T-helper 17 cell (primary cell): Measurements from ENCODE around the gene LRRC18. TPM values are rescaled to one million over a fixed set of nuclear protein-coding genes. Genes with fewer than 3 reads are reported as not detected.

Experiments
- ATAC-seq: fragments of 150-1000 bp; cut with Tn5 transposase; 2 replicates; pipeline ENCODE4 v1.10.0; 2021; ENCODE audit warnings: mild to moderate bottlenecking, moderate library complexity
- DNase-seq, 3 donors: peaks; one replicate each; pipeline versions ENCODE4 v3.0.0 to v3.0.0-alpha.2; 2020 to 2021
- H3K9me3 ChIP-seq: one replicate; pipeline ENCODE4 v1.7.0; 2013; ENCODE audit warnings: low read length, mild to moderate bottlenecking; ENCODE audit not compliant: control insufficient read depth, poor library complexity, severe bottlenecking
- H3K27ac Mint-ChIP-seq: one replicate; pipeline ENCODE4 v1.8.0; 2022; ENCODE audit warnings: mild to moderate bottlenecking, moderate library complexity, mixed read lengths
- H3K27me3 Mint-ChIP-seq: one replicate; pipeline ENCODE4 v1.8.0; 2022; ENCODE audit warnings: mixed read lengths
- H3K36me3 Mint-ChIP-seq: one replicate; pipeline ENCODE4 v1.8.0; 2022; ENCODE audit warnings: low read depth, mixed read lengths
- H3K4me1 Mint-ChIP-seq: one replicate; pipeline ENCODE4 v1.8.0; 2022; ENCODE audit warnings: mild to moderate bottlenecking, mixed read lengths
- H3K4me3 Mint-ChIP-seq: one replicate; pipeline ENCODE4 v1.8.0; 2022; ENCODE audit warnings: mild to moderate bottlenecking, moderate library complexity, mixed read lengths
- total RNA-seq, 4 donors: library from RNA in 2 of 4; stranded (reverse) in 2 of 4; gene quantifications; one replicate each; pipeline ENCODE4 v1.2.3 and lab custom pipeline; 2022 to 2026

LRRC18 gene
- not detected for total RNA-seq
- 0 reads per million in 2 donors for total RNA-seq (lab: John Stamatoyannopoulos, UW)

DNA sequence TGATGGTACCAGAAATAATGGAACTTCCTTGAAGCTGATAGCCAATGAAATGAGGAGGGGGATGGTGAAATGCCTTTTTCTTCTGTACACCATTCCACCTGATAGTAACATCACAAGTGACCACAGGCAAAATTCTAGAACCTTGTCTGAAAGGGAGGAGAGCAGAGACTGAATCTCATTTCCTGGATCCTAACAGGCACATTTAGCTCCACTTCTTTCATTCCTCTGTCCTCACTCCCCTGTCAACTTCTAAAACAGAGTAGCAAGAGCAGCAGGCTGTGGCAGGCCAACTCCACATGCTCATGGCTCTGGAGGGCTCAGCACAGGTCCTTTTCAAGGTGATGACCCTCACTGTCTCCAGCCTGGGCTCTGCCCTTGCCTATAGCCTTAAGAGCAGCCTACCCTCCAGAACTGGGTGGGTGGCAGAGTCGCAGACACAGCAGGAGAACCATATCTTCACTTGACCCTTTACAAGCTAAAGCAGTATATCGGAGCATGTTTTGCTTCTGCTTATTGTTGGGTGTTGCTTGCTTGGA, at the start of gene LRRC18:
Gene LRRC18, minus strand, starts transcription at position 51 of the 536 bp plus-strand sequence. CDS start 25,685 bp downstream, outside the sequence.
- Mint-ChIP-seq H3K36me3 (no peaks in the 10 kb centered on the region), H3K4me1 (peaks cover 3% of the 10 kb centered on the region), H3K27me3 (peaks cover 20% of the 10 kb centered on the region), H3K4me3 (no peak within 1 kb of the TSS), H3K27ac (no peak within 1 kb of the TSS)
- no peaks in the 10 kb centered on the region for H3K9me3 ChIP-seq
- ATAC-seq (no peak), DNase-seq (no peak)

- DNase-seq (no peak), ATAC-seq (no peak)
- peaks cover 2% of the 10 kb centered on the region for H3K36me3 Mint-ChIP-seq
- H3K27me3 Mint-ChIP-seq = peaks cover 11% of the 10 kb centered on the region
- H3K9me3 ChIP-seq = no peaks in the 10 kb centered on the region
- H3K4me3 Mint-ChIP-seq = no peak overlapping the region
- peaks cover 2% of the 10 kb centered on the region for H3K4me1 Mint-ChIP-seq
- no peak overlapping the region for H3K27ac Mint-ChIP-seq
Measured at GRCh38 chr10:48985621-48986158, 46.0 kb upstream of the LRRC18 start.

DNA sequence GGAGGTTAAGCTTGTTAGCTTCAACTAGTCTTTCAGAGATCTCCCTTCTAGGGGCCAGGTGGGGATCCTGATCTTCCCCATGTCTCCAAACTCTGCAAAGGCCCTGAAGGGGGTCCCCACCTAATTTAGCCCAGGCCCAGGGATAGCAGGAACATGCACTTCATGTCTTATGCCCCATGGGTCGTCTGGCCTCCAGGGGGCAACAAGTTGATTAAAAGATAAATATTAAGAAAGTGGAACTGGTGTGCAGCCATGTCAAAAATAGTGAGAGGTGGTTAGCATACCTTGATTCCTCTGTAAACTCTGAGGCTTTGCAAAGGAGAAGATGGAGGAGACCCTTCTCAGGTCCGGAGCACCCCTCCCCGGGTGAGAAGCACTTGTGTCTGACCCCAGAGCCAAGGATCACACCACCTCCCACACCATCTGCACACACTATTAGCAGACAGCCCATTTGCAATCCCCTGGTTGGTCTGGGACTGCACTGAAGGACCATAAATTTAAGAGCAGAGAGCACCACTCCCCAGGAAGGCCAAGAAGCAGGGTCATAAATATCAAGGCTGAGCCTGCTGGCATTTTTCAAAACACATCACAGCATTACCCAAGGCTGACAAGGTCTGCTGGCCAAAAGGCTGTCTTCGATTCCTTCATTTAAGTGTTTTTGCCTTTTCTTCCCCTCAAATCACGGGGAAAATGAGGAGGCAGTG, 44.2 kb upstream of the LRRC18 start:
- DNase-seq (no peak), ATAC-seq (no peak)
- Mint-ChIP-seq H3K27me3 (peaks cover 12% of the 10 kb centered on the region), H3K4me1 (peaks cover 2% of the 10 kb centered on the region), H3K27ac (no peak overlapping the region), H3K36me3 (peaks cover 2% of the 10 kb centered on the region), H3K4me3 (no peak overlapping the region)
- no peaks in the 10 kb centered on the region for H3K9me3 ChIP-seq

DNA sequence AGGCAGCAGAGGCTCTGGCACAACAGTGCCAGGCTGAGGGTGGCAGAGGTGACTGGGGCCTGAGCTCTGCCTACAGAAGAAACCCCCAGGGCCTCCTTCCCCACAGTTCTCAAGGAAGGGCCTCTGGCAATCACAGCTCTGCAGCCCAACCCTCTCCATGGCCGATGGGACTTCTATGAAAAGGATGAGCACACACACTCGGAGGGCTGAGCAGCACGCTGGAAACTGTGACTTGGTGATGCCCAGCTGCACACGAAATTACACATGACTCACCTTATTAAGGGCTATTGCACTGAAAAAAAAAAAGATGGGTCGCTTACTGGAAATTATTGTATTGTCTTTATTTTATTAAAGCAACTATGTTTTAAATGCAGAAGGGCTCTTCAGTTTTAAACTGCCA, 42.9 kb upstream of the LRRC18 start:
- peaks cover 4% of the 10 kb centered on the region for H3K4me1 Mint-ChIP-seq
- no peak overlapping the region for H3K4me3 Mint-ChIP-seq
- no peaks in the 10 kb centered on the region for H3K9me3 ChIP-seq
- no peak for DNase-seq
- peaks cover 2% of the 10 kb centered on the region for H3K36me3 Mint-ChIP-seq
- H3K27me3 Mint-ChIP-seq = peaks cover 16% of the 10 kb centered on the region
- no peak for ATAC-seq
- H3K27ac Mint-ChIP-seq = no peak overlapping the region

DNA sequence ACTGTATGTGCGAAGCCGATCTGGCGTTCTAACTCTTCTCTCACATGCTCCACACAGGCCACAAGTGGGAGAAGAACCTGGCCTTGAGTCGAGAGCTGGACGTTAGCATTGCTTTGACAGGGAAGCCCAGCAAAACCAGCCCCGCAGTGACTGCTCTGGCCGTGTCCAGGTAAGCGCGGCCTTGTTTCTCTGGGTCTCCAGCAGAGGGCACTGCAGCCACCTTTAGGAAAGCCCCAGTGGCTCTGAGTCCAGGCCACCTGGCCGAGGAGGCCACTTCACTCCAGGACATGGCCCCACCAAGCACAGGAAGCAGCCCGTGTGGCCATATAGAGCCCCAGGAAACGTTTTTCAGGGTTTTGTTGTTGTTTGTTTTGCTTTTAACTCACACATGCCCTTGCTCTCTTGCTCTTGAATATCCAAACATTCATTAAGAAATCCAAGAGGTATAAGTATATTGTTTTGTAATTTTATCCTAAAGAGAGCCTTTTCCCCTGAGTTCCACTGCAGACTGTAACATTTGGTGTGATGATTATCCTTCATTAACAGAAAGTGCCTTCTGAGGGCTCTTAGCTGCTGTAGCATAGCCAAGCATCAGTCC, 41.8 kb upstream of the LRRC18 start:
- no peak overlapping the region for H3K4me3 Mint-ChIP-seq
- peaks cover 16% of the 10 kb centered on the region for H3K27me3 Mint-ChIP-seq
- H3K27ac Mint-ChIP-seq = no peak overlapping the region
- ATAC-seq = peak; percentile 55
- peaks cover 4% of the 10 kb centered on the region for H3K4me1 Mint-ChIP-seq
- no peaks in the 10 kb centered on the region for H3K9me3 ChIP-seq
- DNase-seq = peak in 1 of 3 donors; percentile 25
- H3K36me3 Mint-ChIP-seq = peaks cover 2% of the 10 kb centered on the region

- H3K4me3 Mint-ChIP-seq = no peak overlapping the region
- no peaks in the 10 kb centered on the region for H3K9me3 ChIP-seq
Measured at GRCh38 chr10:48978318-48978717, 38.7 kb upstream of the LRRC18 start.

DNA sequence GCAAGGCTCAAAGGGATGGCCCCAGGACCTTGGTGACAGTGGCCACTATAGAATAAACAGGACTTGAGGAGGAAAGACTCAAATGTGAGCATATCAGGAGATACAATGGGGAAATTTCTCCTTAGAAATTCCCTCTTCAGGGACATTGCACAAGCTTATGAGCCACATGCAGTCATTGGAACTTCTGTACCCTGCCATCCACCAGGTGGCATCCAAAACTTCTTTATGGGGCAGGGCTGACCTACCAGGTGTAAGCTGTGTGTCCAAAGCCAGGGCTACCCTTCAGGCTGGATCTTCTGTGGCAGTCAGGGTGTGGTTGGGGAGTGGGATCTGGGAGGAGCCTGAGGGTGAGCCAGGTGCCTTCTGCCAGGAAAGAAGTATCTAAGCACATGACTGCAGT, 36.6 kb upstream of the LRRC18 start:
- no peaks in the 10 kb centered on the region for H3K9me3 ChIP-seq
- Mint-ChIP-seq H3K4me3 (no peak overlapping the region), H3K4me1 (peaks cover 2% of the 10 kb centered on the region), H3K27me3 (peaks cover 32% of the 10 kb centered on the region), H3K36me3 (peaks cover 4% of the 10 kb centered on the region), H3K27ac (no peak overlapping the region)
- ATAC-seq = no peak
- no peak for DNase-seq

More at GRCh38 chr10:48978318-48978717, 38.7 kb upstream of the LRRC18 start:
- peaks cover 20% of the 10 kb centered on the region for H3K27me3 Mint-ChIP-seq
- no peak overlapping the region for H3K27ac Mint-ChIP-seq
- peaks cover 2% of the 10 kb centered on the region for H3K4me1 Mint-ChIP-seq
- ATAC-seq (no peak), DNase-seq (no peak)
- peaks cover 4% of the 10 kb centered on the region for H3K36me3 Mint-ChIP-seq

DNA sequence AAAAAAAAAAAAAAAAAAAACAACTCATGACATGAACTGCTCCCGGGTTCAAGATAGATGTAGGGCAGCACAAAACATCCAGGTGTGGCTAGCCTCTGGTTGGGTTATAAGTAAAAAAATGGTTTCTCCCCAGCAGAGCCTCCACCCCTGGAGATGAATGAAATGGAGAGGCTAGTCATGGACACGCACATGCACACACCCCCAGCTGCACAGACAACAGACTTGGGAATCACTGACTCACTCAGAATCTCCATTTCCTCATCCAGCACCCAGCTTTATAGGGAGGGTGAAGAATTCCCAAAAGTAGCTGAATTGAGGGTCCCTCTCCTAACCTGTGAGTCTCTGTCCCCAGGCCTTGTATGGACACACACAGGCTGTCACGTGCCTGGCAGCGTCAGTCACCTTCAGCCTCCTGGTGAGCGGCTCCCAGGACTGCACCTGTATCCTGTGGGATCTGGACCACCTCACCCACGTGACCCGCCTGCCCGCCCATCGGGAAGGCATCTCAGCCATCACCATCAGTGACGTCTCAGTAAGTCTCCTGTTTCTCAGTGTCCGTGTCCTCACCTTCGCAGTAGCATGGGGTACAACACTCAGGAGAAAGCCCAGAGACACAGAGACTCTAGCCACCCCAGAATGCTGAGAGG, 35.0 kb upstream of the LRRC18 start:
- Mint-ChIP-seq H3K4me1 (peaks cover 2% of the 10 kb centered on the region), H3K36me3 (peaks cover 6% of the 10 kb centered on the region), H3K27me3 (peaks cover 32% of the 10 kb centered on the region), H3K27ac (no peak overlapping the region), H3K4me3 (no peak overlapping the region)
- no peaks in the 10 kb centered on the region for H3K9me3 ChIP-seq
- DNase-seq = no peak
- no peak for ATAC-seq

- DNase-seq (no peak), ATAC-seq (no peak)
- Mint-ChIP-seq H3K4me3 (no peak overlapping the region), H3K27me3 (peaks cover 37% of the 10 kb centered on the region), H3K4me1 (no peaks in the 10 kb centered on the region), H3K27ac (no peak overlapping the region), H3K36me3 (peaks cover 6% of the 10 kb centered on the region)
- H3K9me3 ChIP-seq = no peaks in the 10 kb centered on the region
Measured at GRCh38 chr10:48973065-48973464, 33.4 kb upstream of the LRRC18 start.

DNA sequence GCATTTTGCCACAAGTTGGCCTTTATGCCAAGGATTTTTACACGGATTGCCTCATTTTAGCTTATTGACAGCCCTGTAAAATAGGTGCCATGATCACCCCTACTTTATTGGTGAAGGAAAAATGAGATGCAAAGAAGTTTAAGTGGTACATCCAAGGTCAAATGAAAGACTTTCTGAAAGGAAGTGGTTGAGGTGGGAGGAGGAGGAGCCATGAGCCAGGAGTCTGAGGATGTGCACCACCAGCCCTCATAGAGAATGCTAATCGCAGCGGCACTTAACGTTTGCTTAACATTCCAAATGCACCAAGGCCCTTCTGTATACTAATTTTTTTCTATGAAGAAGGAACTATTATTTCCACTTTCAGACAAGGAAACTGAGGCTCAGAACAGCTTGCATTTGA, 31.0 kb upstream of the LRRC18 start:
- no peaks in the 10 kb centered on the region for H3K9me3 ChIP-seq
- H3K36me3 Mint-ChIP-seq = peaks cover 5% of the 10 kb centered on the region
- H3K4me1 Mint-ChIP-seq = no peaks in the 10 kb centered on the region
- no peak for DNase-seq
- H3K27ac Mint-ChIP-seq = no peak overlapping the region
- H3K4me3 Mint-ChIP-seq = no peak overlapping the region
- no peak for ATAC-seq
- peaks cover 43% of the 10 kb centered on the region for H3K27me3 Mint-ChIP-seq

DNA sequence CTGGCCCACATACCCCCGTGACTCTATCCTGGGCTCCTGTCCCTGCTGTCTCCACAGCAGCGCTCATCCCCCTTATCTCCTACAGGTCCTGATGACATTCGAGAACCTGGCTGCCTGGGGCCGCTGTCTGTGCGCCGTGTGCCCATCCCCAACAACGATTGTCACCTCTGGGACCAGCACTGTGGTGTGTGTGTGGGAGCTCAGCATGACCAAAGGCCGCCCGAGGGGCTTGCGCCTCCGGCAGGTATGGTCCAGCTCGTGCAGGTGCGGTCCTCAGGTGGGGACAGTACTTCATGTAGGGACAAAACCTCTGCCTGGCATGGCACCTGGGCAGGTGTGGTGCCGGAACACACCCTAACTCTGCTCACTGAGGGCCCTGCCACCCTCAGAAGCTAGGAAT, 30.4 kb upstream of the LRRC18 start:
- H3K27me3 Mint-ChIP-seq = peaks cover 43% of the 10 kb centered on the region
- H3K4me3 Mint-ChIP-seq = no peak overlapping the region
- ATAC-seq = no peak
- no peaks in the 10 kb centered on the region for H3K4me1 Mint-ChIP-seq
- no peaks in the 10 kb centered on the region for H3K9me3 ChIP-seq
- H3K36me3 Mint-ChIP-seq = peaks cover 2% of the 10 kb centered on the region
- no peak for DNase-seq
- H3K27ac Mint-ChIP-seq = no peak overlapping the region

DNA sequence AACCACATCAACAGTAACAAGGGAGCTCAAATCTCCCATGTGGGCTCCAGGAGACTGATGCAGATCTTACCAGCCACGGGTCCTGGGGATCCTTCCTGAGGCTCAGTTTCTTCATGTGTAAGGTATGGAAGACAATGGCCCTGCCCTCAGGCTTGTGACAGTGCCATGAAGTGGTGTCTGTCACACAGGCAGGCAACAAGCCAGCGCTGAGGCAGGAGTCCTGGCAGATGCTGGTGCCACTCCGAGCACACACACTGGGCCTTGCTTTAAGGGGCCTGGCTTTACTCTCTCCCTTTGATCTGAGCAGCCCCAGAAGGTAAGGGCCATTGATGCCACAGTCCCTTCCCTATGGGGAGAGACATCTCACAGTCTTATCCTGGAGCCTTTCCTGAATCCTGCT, 28.4 kb upstream of the LRRC18 start:
- Mint-ChIP-seq H3K36me3 (peaks cover 2% of the 10 kb centered on the region), H3K27me3 (peaks cover 45% of the 10 kb centered on the region), H3K27ac (no peak overlapping the region), H3K4me1 (no peaks in the 10 kb centered on the region), H3K4me3 (no peak overlapping the region)
- ATAC-seq = no peak
- no peaks in the 10 kb centered on the region for H3K9me3 ChIP-seq
- DNase-seq = no peak

- peaks cover 2% of the 10 kb centered on the region for H3K36me3 Mint-ChIP-seq
- ATAC-seq (no peak), DNase-seq (no peak)
- H3K27me3 Mint-ChIP-seq = peaks cover 36% of the 10 kb centered on the region
- no peaks in the 10 kb centered on the region for H3K9me3 ChIP-seq
- H3K4me1 Mint-ChIP-seq = no peaks in the 10 kb centered on the region
- H3K27ac Mint-ChIP-seq = no peak overlapping the region
- H3K4me3 Mint-ChIP-seq = no peak overlapping the region
Measured at GRCh38 chr10:48965460-48965859, 25.8 kb upstream of the LRRC18 start.
